Gastroesophageal sphincter (tissue), 3 donors: Measurements from ENCODE around the gene SLC12A6.

Source experiments
- CTCF ChIP-seq, 4 experiments: fragments of 200-600 bp in 2 of 4; fragments of 450-650 bp in 2 of 4; sonication (generic) in 1 of 4; IDR thresholded peaks; one replicate each; pipeline ENCODE4 v1.5.1; 2017 to 2019; ENCODE audit warnings: antibody characterized with exemption in 4 of 4, mild to moderate bottlenecking in 2 of 4, moderate library complexity in 2 of 4
- POLR2A ChIP-seq, 2 donors: fragments of 450-650 bp; IDR thresholded peaks; one replicate each; pipeline ENCODE4 v1.6.1; 2017; ENCODE audit warnings: antibody characterized with exemption in 2 of 2, mild to moderate bottlenecking in 2 of 2, moderate library complexity in 1 of 2
- POLR2AphosphoS5 ChIP-seq: sonication (generic); formaldehyde crosslinking; IDR thresholded peaks from one replicate; pipeline ENCODE4 v1.6.1; 2017; ENCODE audit warnings: antibody characterized with exemption

GRCh38 chr15:34242331-34242710, 95.3 kb downstream of the SLC12A6 start:
- TF ChIP-seq CTCF (IDR thresholded peaks at IDR 0.05) (no peak), POLR2AphosphoS5 (no peak), POLR2A (IDR thresholded peaks at IDR 0.05) (no peak)
